Measurements from ENCODE around the gene WNK1. TPM values are rescaled to one million over a fixed set of nuclear protein-coding genes. Genes with fewer than 3 reads are reported as not detected.
"Not testable (repeated sequence)": the region's sequence is repeated elsewhere in the genome, so short reads cannot be mapped to it uniquely, and the experiment has no call there.

The WNK1 gene
- total RNA-seq, 2 experiments from 2014 or later = 142 to 143 TPM

DNA sequence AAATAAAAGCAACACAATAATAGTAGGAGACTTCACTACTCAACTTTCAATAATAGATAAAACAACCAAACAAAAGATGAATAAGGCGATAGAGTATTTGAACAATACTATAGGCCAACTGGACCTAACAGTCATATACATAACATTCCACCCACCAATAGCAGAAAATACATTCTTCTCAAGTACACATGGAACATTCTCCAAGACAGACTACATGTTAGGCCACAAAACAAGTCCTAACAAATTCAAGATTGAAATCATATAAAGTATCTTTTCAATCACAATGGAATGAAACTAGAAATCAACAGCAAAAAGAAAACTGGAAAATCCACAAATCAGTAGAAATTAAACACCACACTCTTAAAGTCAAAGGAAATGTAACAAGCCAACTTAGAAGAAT lies 168.3 kb downstream of the WNK1 start:
- Mint-ChIP-seq H3K4me1 (ENCODE audit: low read depth) (peaks cover 10% of the 10 kb centered on the region), H3K27me3 (no peaks in the 10 kb centered on the region), H3K27ac (peak overlapping the region; percentile 43), H3K4me3 (no peak overlapping the region), H3K9me3 (no peaks in the 10 kb centered on the region), H3K36me3 (ENCODE audit: low read depth) (peaks cover 37% of the 10 kb centered on the region)
- DNase-seq (no peak), ATAC-seq (no peak)
- intact Hi-C loops (cut with micrococcal nuclease) = no loop called here
- CTCF ChIA-PET = interaction anchor here (2.0 kb wide), 1 partner anchor 172 kb away, joined by 6 read pairs; no protein-coding TSS in a partner anchor
- POLR2A ChIA-PET = no interaction called here
- TF ChIP-seq CTCF (IDR thresholded peaks at IDR 0.05) = no peak

GRCh38 chr12:922285-922684 lies 169.9 kb downstream of the WNK1 start:
- Mint-ChIP-seq H3K27ac (peak overlapping the region; percentile 32), H3K27me3 (no peaks in the 10 kb centered on the region), H3K9me3 (no peaks in the 10 kb centered on the region), H3K36me3 (ENCODE audit: low read depth) (peaks cover 36% of the 10 kb centered on the region), H3K4me1 (ENCODE audit: low read depth) (peaks cover 5% of the 10 kb centered on the region), H3K4me3 (no peak overlapping the region)
- ChIA-PET CTCF (interaction anchor here (2.0 kb wide), 1 partner anchor 171 kb away, joined by 6 read pairs; no protein-coding TSS in a partner anchor), POLR2A (no interaction called here)
- intact Hi-C loops (cut with micrococcal nuclease) = no loop called here
- no peak for TF ChIP-seq CTCF (IDR thresholded peaks at IDR 0.05)
- DNase-seq (no peak), ATAC-seq (no peak)

- H3K36me3 Mint-ChIP-seq (ENCODE audit: low read depth) = peaks cover 31% of the 10 kb centered on the region
- no peaks in the 10 kb centered on the region for H3K9me3 Mint-ChIP-seq
- ATAC-seq (no peak), DNase-seq (no peak)
- CTCF ChIA-PET = no interaction called here
- POLR2A ChIA-PET = no interaction called here
- H3K4me3 Mint-ChIP-seq = no peak overlapping the region
- TF ChIP-seq CTCF (IDR thresholded peaks at IDR 0.05) = no peak
- no peaks in the 10 kb centered on the region for H3K4me1 Mint-ChIP-seq (ENCODE audit: low read depth)
- H3K27me3 Mint-ChIP-seq = no peaks in the 10 kb centered on the region
- intact Hi-C loops (cut with micrococcal nuclease) = no loop called here
- H3K27ac Mint-ChIP-seq = no peak overlapping the region
These were observed 174.3 kb downstream of the WNK1 start for GRCh38 chr12:926641-927040.

DNA sequence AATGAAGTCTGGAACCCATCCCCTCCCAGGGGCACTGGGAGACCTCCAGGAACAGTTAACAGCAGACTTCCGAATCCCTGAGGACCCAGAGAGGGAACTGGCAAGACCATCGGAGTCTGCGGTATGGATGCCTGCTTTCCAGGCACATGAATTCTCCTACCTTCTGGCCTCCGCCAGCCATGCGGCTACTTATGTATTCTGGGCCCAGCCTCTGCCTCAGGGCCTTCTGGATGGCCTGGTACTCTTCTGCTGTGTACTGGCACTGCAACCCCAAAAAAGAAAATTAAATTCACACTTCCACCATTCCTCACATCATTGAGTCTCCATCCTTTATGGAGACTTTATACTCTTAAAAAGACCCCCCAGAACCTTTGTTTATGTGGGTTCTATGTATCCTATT lies 178.7 kb downstream of the WNK1 start:
- no peak for TF ChIP-seq CTCF (IDR thresholded peaks at IDR 0.05)
- no peaks in the 10 kb centered on the region for H3K27me3 Mint-ChIP-seq
- no peak for ATAC-seq
- peaks cover 23% of the 10 kb centered on the region for H3K36me3 Mint-ChIP-seq (ENCODE audit: low read depth)
- no peaks in the 10 kb centered on the region for H3K4me1 Mint-ChIP-seq (ENCODE audit: low read depth)
- intact Hi-C loops (cut with micrococcal nuclease) = no loop called here
- ChIA-PET CTCF (no interaction called here), POLR2A (no interaction called here)
- H3K9me3 Mint-ChIP-seq = no peaks in the 10 kb centered on the region
- no peak overlapping the region for H3K27ac Mint-ChIP-seq
- no peak overlapping the region for H3K4me3 Mint-ChIP-seq
- no peak for DNase-seq

DNA sequence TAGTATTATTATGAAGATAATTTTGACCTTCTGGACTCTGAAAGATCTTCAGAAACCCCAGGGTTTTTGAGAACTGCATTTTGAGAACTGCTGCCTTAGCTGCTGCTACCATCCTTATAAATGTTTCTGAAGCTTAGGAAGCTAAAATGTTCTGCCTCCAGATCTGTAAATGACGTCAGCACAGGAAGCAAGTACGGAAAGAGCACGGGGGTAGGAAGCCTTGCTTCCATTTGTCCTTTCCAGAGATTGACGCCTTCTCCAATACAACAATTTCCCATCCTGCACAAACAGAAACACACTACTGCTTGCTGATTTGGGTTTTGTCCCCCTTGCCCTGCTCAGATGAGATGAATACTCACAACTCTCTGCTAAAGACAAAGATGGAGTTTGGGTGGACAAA lies 179.2 kb downstream of the WNK1 start:
- POLR2A ChIA-PET = no interaction called here
- intact Hi-C loops (cut with micrococcal nuclease) = no loop called here
- H3K36me3 Mint-ChIP-seq (ENCODE audit: low read depth) = peaks cover 21% of the 10 kb centered on the region

DNA sequence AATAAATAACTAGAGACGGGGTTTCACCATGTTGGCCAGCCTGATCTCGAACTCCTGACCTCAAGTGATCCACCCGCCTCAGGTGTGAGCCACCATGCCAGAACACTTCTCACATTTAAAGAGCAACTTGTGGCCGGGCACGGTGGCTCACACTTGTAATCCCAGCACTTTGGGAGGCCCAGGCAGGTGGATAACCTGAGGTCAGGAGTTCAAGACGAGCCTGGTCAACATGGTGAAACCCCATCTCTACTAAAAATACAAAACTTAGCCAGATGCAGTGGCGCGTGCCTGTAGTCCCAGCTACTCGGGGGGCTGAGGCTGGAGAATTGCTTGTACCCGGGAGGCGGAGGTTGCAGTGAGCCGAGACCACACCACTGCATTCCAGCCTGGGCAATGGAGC lies 183.5 kb downstream of the WNK1 start:
- Mint-ChIP-seq H3K36me3 (ENCODE audit: low read depth) (peaks cover 35% of the 10 kb centered on the region), H3K4me1 (ENCODE audit: low read depth) (peaks cover 10% of the 10 kb centered on the region)
- POLR2A ChIA-PET; H3K27me3 Mint-ChIP-seq; H3K9me3 Mint-ChIP-seq; DNase-seq; ATAC-seq; H3K27ac Mint-ChIP-seq; intact Hi-C loops (cut with micrococcal nuclease); CTCF ChIA-PET; H3K4me3 Mint-ChIP-seq: not testable (repeated sequence)

More for the DNA sequence above, 179.2 kb downstream of the WNK1 start:
- H3K27ac Mint-ChIP-seq = no peak overlapping the region
- no peaks in the 10 kb centered on the region for H3K4me1 Mint-ChIP-seq (ENCODE audit: low read depth)
- CTCF ChIA-PET = no interaction called here
- H3K4me3 Mint-ChIP-seq = no peak overlapping the region
- ATAC-seq (no peak), DNase-seq (no peak)
- no peaks in the 10 kb centered on the region for H3K27me3 Mint-ChIP-seq
- no peak for TF ChIP-seq CTCF (IDR thresholded peaks at IDR 0.05)
- no peaks in the 10 kb centered on the region for H3K9me3 Mint-ChIP-seq
